Keratinocyte (primary cell): ENCODE data around the gene HOXA10.

Source experiments
- CTCF ChIP-seq, 3 experiments: IDR thresholded peaks in 1 of 3; conservative IDR thresholded peaks in 1 of 3; optimal IDR thresholded peaks in 1 of 3; 2 replicates in 2 of 3; 3 replicates in 1 of 3; pipeline versions ENCODE3 to v1.5.1; 2011; ENCODE audit warnings: low read length in 3 of 3, mild to moderate bottlenecking in 3 of 3, moderate library complexity in 2 of 3, control low read depth in 1 of 3, inconsistent platforms in 1 of 3; ENCODE audit not compliant: insufficient read depth in 2 of 3; ENCODE audit errors: extremely low read depth in 1 of 3
- EZH2 ChIP-seq: IDR thresholded peaks from one replicate; pipeline ENCODE4 v1.6.1; 2012; ENCODE audit warnings: inconsistent platforms, mild to moderate bottlenecking, low read length, moderate library complexity

GRCh38 chr7:27145914-27146412 lies 28.2 kb downstream of the HOXA10 start:
- no peak for TF ChIP-seq CTCF (optimal IDR thresholded peaks at IDR 0.05 in 1 of 3, IDR thresholded peaks at IDR 0.05 in 1 of 3, conservative IDR thresholded peaks at IDR 0.05 in 1 of 3; ENCODE audit: extremely low read depth in 1 of 3, insufficient read depth in 2 of 3, low read length in 3 of 3)
- no peak for TF ChIP-seq EZH2
